ENCODE results near the gene CILP2.

CILP2 gene

DNA sequence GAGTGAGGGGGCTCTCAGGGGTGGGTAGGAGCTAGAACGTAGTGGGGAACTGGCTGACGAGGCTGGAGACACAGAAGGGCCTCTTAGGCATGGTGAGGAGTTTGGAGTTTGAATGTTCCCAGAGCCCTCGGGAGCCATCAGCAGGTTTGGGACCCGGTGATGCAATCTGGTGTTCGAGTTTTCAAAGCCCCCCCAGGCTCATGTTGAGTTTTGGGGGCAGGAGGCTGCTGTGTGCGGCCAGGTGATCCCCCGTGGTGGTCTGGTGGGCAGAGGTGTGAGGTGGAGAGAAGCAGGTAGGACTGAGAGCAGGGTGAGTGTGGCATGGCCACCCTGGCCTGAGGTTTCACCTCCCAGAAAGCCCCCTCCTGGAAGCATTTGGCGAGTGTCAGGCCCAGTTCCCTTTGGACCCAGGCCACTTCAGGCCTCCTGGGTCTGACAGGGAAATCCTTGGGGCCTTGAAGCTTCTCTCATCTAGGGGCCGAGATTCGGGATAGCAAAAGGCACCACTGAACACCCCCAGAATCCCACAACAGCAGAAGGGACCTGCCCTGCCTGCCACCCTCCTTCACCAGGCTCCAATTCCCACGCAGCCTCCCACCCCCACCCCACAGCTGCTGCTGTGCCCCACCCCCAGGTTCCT, 8.2 kb upstream of the CILP2 start:
- peaks cover 16% of the 10 kb centered on the region for H3K4me1 ChIP-seq (ENCODE audit: insufficient read depth, low read length)
- H3K4me3 ChIP-seq (ENCODE audit: low read length) = no peak overlapping the region
- H3K27me3 ChIP-seq (ENCODE audit: insufficient read depth, low read length) = no peaks in the 10 kb centered on the region
- no peaks in the 10 kb centered on the region for H3K9me3 ChIP-seq (ENCODE audit: low read length)
- H3K36me3 ChIP-seq (ENCODE audit: insufficient read depth, low read length) = peaks cover 43% of the 10 kb centered on the region
- H2AFZ ChIP-seq (ENCODE audit: low read depth, low read length) = no peak overlapping the region

DNA sequence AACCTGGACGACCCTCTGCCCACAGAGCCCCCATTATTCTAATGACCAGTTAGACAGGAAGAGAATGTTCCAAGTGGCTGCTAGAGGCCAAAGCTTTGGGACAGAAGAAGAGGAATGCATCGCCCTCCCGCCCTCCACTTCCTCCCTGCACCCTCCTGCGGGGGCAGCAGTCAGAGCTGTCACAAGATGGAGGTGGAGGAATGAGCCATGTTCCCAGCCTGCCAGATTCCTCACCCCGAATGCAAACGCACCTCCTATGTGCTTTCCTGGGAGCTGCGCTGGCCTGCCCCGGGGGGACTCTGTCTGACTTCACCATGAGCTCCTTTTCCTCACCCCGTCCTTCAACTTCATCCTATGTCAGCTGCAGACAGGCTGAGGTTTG, 7.7 kb upstream of the CILP2 start:
- peaks cover 43% of the 10 kb centered on the region for H3K36me3 ChIP-seq (ENCODE audit: insufficient read depth, low read length)
- no peak overlapping the region for H3K4me3 ChIP-seq (ENCODE audit: low read length)
- H3K4me1 ChIP-seq (ENCODE audit: insufficient read depth, low read length) = peaks cover 13% of the 10 kb centered on the region
- H3K27me3 ChIP-seq (ENCODE audit: insufficient read depth, low read length) = no peaks in the 10 kb centered on the region
- no peaks in the 10 kb centered on the region for H3K9me3 ChIP-seq (ENCODE audit: low read length)
- no peak overlapping the region for H2AFZ ChIP-seq (ENCODE audit: low read depth, low read length)

DNA sequence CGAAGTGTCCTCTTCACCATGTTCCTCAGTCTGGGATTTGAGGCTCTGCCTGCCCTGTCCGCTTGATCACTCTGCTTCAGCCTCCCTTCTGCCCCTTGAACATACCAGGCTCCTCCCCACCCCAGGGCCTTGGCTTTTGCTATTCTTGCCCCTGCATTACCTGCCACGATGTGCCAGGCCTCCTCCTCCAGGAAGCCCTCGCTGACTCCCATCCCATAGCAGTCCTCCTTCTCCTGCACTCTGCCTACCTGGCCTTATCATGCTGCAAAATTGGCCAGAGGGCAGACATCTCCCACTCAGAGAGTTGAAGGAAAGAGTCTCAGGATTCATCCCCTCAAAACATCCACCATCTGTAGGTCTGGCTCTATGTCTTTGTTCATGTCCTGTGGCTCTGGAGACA, 7.2 kb upstream of the CILP2 start:
- H3K4me1 ChIP-seq (ENCODE audit: insufficient read depth, low read length) = peaks cover 10% of the 10 kb centered on the region
- H3K9me3 ChIP-seq (ENCODE audit: low read length) = no peaks in the 10 kb centered on the region
- H3K36me3 ChIP-seq (ENCODE audit: insufficient read depth, low read length) = peaks cover 39% of the 10 kb centered on the region
- H2AFZ ChIP-seq (ENCODE audit: low read depth, low read length) = no peak overlapping the region
- H3K27me3 ChIP-seq (ENCODE audit: insufficient read depth, low read length) = no peaks in the 10 kb centered on the region
- no peak overlapping the region for H3K4me3 ChIP-seq (ENCODE audit: low read length)

DNA sequence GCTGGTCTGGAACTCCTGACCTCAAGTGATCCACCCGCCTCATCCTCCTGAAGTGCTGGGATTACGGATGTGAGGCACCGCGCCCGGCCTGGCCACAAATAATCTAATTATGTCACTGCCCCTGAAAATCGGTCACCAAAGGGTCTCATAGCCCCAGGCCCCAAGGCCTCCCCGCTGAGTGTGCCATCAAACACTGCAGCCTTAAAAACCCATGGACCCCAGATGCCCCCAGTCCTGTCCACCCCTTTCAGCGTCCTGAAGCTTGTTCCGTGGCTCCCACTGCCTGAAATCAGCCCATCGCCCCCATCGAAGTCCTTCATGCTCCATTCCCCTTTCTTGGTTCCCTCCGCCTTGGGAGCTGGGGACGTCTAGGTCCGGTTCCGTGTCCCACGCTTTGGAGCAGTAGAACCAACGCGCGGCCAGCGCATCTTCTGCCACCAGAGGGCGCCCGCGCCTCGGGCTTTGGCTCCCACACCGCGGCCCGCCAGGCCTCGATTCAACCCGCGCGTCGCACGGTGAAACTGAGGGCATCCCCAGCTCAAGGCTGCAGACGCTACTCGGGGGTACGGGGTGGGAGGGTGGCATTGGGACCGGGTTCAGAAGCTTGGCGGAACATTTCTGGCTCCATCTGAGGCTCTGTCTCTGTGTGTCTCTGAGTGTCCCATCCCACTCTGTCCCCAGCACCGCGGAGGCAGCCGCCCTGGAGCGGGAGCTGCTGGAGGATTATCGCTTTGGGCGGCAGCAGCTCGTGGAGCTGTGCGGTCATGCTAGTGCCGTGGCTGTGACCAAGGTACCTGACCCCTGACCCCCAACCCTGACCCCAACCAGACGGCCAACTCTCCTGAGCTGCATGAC, 5.9 kb upstream of the CILP2 start:
- Histone ChIP-seq H3K27me3 (ENCODE audit: insufficient read depth, low read length) (no peaks in the 10 kb centered on the region), H3K36me3 (ENCODE audit: insufficient read depth, low read length) (peaks cover 31% of the 10 kb centered on the region), H2AFZ (ENCODE audit: low read depth, low read length) (no peak overlapping the region), H3K9me3 (ENCODE audit: low read length) (no peaks in the 10 kb centered on the region), H3K4me1 (ENCODE audit: insufficient read depth, low read length) (no peaks in the 10 kb centered on the region), H3K4me3 (ENCODE audit: low read length) (no peak overlapping the region)

DNA sequence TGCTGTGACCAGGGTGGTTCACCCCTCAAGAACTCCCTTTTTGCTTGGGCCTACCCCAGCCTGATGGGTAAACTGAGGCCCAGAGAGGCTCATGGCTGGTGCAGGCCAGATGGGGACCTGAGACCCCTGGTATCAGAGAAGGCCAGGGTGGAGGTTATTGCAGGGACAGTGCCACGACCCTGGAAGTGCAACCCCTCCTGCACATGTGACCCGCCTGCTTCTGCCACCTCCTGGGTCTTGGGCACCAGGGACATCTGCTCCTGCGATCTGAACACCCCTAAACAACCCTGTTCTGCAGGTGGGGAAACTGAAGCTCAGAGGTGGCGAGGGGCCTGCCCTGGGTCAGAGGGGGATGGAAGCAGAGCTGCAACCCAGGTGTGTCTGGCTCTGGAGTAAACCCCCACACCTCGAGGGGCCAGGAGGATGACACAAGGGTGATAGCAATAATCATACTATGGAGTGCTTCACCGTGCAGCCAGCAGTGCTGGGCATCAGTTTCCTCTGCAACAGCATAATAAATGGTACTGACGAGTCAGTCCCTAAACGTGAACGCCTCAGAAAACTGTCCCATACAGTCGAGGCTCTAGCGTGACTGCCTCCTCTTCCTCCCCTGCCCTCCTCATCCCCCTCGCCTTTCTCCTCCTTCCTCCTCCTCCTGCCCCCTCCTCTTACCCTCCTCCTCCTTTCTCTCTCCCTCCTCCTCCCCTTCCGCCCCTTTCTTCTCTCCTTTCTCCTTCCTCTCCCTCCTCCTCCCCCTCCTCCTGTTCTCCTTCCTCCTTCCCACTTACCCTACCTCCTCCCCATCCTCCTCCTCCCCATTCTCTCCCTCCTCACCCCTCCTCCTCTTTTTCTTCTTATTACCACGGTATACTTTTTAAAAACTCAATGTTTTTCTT, 5.0 kb upstream of the CILP2 start:
- Histone ChIP-seq H3K4me1 (ENCODE audit: insufficient read depth, low read length) (no peaks in the 10 kb centered on the region), H3K4me3 (ENCODE audit: low read length) (no peak overlapping the region), H2AFZ (ENCODE audit: low read depth, low read length) (no peak overlapping the region), H3K36me3 (ENCODE audit: insufficient read depth, low read length) (peaks cover 27% of the 10 kb centered on the region), H3K27me3 (ENCODE audit: insufficient read depth, low read length) (no peaks in the 10 kb centered on the region), H3K9me3 (ENCODE audit: low read length) (no peaks in the 10 kb centered on the region)

DNA sequence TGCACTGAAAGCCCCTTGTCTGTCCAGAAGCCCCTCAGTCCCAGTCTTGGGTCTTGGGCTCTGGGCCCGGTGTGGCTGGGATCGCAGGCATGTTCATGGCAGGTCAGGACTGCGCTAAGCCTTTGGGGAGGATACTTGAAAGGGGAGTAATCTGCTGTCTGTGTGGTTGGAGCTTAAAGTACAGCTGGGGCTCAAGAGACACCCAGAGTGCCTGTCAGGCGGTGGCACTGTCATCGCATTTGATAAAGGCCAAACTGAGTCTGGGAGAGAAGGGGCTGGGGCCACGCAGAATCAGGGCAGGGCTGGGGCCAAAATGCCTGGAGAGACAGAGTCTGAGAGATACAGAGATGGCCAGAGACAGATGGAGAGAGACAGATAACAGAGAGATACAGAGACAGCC, 4.2 kb upstream of the CILP2 start:
- Histone ChIP-seq H3K4me1 (ENCODE audit: insufficient read depth, low read length) (no peaks in the 10 kb centered on the region), H3K4me3 (ENCODE audit: low read length) (no peak overlapping the region), H2AFZ (ENCODE audit: low read depth, low read length) (no peak overlapping the region), H3K9me3 (ENCODE audit: low read length) (no peaks in the 10 kb centered on the region), H3K27me3 (ENCODE audit: insufficient read depth, low read length) (no peaks in the 10 kb centered on the region), H3K36me3 (ENCODE audit: insufficient read depth, low read length) (peaks cover 21% of the 10 kb centered on the region)

DNA sequence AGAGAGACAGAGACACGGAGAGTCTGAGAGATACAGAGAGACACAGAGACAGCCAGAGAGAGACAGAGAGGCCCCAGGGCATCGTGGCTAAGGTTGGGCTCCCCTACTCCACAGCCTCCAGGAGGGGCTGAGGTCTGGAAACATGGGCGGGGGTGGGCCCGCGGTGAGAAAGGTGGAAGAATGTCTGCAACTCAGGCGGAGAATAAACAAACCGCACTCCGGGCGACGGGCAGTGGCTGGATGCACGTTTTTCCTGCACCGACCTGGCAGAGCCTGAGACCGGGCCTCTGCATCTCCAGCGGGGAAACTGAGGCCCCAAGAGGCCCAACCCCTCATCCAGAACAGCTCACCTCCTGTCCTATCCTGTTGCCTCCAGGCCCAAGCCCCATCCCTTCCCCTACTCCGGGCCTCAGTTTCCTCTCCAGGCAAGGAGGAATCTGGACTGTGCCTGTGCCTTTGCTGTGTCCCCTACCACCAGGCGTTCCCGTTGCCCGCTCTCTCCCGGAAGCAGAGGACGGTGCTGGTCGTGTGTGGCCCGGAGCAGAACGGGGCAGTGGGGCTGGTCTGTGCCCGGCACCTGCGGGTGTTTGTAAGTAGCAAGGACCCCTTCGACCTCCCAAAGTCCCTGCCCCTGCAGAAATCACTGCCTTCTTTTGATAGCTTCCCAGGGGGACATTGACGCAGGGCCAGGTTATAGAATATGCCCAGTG, 3.4 kb upstream of the CILP2 start:
- H3K4me1 ChIP-seq (ENCODE audit: insufficient read depth, low read length) = no peaks in the 10 kb centered on the region
- H3K4me3 ChIP-seq (ENCODE audit: low read length) = no peak overlapping the region
- no peaks in the 10 kb centered on the region for H3K9me3 ChIP-seq (ENCODE audit: low read length)
- H3K27me3 ChIP-seq (ENCODE audit: insufficient read depth, low read length) = no peaks in the 10 kb centered on the region
- H3K36me3 ChIP-seq (ENCODE audit: insufficient read depth, low read length) = peaks cover 16% of the 10 kb centered on the region
- no peak overlapping the region for H2AFZ ChIP-seq (ENCODE audit: low read depth, low read length)

DNA sequence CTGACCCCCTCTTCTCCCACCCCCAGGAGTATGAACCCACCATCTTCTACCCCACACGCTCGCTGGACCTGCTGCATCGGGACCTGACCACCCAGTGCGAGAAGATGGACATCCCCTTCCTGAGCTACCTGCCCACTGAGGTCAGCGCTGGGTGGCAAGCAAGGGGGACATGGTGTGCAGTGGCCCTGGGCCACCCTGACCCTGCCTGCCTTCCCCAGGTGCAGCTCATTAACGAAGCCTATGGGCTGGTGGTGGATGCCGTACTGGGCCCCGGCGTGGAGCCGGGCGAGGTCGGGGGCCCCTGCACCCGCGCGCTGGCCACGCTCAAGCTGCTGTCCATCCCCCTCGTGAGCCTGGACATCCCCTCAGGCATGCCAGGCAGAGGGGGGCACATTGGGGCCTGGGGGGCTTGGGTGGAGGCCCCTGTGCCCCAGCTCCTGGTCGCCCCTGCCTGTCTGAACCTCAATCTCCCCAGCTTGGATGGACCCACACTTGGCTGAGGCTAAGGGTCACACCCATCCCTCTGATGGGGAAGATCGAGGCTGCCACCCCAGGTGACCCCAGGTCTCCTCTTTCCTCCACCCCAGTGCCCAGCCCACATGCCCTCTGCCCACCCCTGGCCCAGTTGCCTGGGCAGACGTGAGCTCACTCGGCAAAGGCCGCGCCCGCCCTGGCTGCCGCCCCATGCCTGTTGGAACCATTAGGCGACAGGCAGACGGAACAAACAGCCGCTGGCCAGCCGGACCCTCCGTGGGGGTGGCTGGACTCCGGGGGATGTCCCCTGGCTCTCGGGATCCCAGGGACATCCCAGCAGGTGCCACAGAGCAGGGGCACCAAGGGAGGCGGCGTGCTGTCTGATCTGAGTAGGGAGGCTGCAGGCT, 2.5 kb upstream of the CILP2 start:
- H3K4me1 ChIP-seq (ENCODE audit: insufficient read depth, low read length) = no peaks in the 10 kb centered on the region
- H3K36me3 ChIP-seq (ENCODE audit: insufficient read depth, low read length) = peaks cover 13% of the 10 kb centered on the region
- no peak overlapping the region for H3K4me3 ChIP-seq (ENCODE audit: low read length)
- no peaks in the 10 kb centered on the region for H3K9me3 ChIP-seq (ENCODE audit: low read length)
- no peaks in the 10 kb centered on the region for H3K27me3 ChIP-seq (ENCODE audit: insufficient read depth, low read length)
- no peak overlapping the region for H2AFZ ChIP-seq (ENCODE audit: low read depth, low read length)

DNA sequence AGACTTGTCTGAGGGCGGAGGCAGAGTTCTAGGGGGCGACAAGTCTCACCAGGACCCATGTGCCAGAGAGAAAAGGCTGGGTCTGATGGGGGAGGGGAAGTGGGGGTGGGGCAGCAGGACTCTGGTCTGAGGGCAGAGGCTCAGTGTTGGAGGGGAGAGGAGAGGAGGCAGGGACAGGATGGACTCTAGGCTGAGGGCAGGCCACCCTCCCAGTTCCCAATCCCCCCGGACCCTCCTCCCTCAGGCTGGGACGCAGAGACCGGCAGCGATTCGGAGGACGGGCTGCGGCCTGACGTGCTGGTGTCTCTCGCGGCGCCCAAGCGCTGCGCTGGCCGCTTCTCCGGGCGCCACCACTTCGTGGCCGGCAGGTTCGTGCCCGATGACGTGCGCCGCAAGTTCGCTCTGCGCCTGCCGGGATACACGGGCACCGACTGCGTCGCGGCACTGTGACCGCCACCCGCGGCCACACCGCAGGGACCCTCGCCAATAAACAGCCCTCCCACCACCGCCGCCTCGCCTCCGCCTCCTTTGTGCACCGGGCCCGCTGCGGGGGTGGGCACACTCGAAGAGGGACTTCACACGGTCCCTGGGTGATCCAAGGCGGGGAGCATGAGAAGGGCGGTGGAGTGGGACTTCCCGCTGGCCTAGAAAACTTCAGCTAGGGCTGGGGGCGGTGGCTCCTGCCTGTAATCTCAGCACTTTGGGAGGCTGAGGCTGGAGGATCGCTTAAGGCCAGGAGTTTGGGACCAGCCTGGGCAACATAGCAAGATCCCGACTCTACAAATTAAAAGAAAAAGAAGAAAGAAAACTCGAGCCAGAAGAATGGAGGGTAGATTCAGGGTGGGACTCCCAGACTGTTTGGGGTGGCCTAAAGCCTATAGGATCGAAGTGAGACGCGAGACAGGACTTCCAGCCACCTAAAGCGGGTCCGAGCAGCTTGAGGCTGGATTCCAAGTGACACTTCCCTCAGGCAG, 703 bp upstream of the CILP2 start:
- H3K4me3 ChIP-seq (ENCODE audit: low read length) = no peak overlapping the region

DNA sequence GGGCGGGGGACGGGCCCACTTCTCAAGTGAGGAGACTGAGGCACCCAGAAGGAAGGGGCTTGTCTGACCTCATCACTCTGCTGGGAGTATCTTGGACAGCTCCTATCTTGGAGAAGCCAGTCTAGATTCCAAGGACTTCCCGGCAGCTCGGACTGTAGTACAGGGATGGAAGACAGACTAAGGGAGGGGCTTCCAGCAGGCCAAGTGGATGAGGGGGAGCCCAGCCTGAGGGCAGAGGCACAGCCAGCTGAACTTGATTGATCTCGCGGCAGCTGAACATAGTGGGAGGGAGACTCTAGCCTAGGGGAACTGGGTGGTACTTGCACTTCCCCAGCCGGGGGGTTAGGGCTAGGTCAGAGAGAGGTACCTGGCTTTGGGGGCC, 711 bp downstream of the CILP2 start:
- Histone ChIP-seq H3K27me3 (ENCODE audit: insufficient read depth, low read length) (no peaks in the 10 kb centered on the region), H3K4me3 (ENCODE audit: low read length) (no peak overlapping the region), H2AFZ (ENCODE audit: low read depth, low read length) (no peak overlapping the region), H3K4me1 (ENCODE audit: insufficient read depth, low read length) (no peaks in the 10 kb centered on the region), H3K36me3 (ENCODE audit: insufficient read depth, low read length) (peaks cover 4% of the 10 kb centered on the region), H3K9me3 (ENCODE audit: low read length) (peaks cover 6% of the 10 kb centered on the region)

More for the DNA sequence above, 703 bp upstream of the CILP2 start:
- no peaks in the 10 kb centered on the region for H3K27me3 ChIP-seq (ENCODE audit: insufficient read depth, low read length)
- H3K4me1 ChIP-seq (ENCODE audit: insufficient read depth, low read length) = no peaks in the 10 kb centered on the region
- peaks cover 4% of the 10 kb centered on the region for H3K36me3 ChIP-seq (ENCODE audit: insufficient read depth, low read length)
- H2AFZ ChIP-seq (ENCODE audit: low read depth, low read length) = no peak overlapping the region
- peaks cover 4% of the 10 kb centered on the region for H3K9me3 ChIP-seq (ENCODE audit: low read length)

DNA sequence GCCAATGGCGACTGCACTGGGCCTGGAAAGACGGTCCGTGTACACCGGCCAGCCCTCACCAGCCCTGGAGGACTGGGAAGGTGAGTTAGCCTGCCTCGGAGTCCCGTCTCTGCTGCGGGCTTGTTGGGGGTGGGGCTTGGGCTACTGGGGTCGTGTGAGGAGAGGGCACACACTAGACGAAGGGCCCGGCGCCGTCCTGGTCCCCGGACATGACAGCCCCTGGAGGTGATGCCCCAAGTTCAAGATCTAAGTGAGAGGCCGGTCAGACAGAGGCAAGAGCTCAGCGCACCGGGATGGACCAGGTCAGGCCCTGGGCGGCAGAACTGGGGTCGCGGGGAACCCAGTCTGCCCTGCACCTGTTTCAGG, 1.6 kb downstream of the CILP2 start:
- Histone ChIP-seq H3K36me3 (ENCODE audit: insufficient read depth, low read length) (peaks cover 4% of the 10 kb centered on the region), H3K4me1 (ENCODE audit: insufficient read depth, low read length) (no peaks in the 10 kb centered on the region), H3K9me3 (ENCODE audit: low read length) (peaks cover 8% of the 10 kb centered on the region), H3K4me3 (ENCODE audit: low read length) (no peak overlapping the region), H2AFZ (ENCODE audit: low read depth, low read length) (no peak overlapping the region), H3K27me3 (ENCODE audit: insufficient read depth, low read length) (no peaks in the 10 kb centered on the region)

Data from neuron (in vitro differentiated cells).